Measurements from ENCODE around the gene COL8A1. TPM values are rescaled to one million over a fixed set of nuclear protein-coding genes. Genes with fewer than 3 reads are reported as not detected.

Gene COL8A1
- total RNA-seq, 6 experiments from 2014 or later: 0.56 to 1.5 (median 0.79) TPM

GRCh38 chr3:99765042-99765942 is 126.9 kb downstream of the COL8A1 start:
- TF ChIP-seq CTCF (IDR thresholded peaks at IDR 0.05) (no peak), POLR2A (IDR thresholded peaks at IDR 0.05) (no peak)
- WGBS (ENCODE audit: insufficient coverage, low coverage, low lambda C conversion rate, missing lambda C conversion rate): 31% methylated on average over 2 of the region's 2 CpGs
- H3K27me3 ChIP-seq: no peaks in the 10 kb centered on the region
- ATAC-seq: no peak
- H3K9me3 ChIP-seq: no peaks in the 10 kb centered on the region
- H3K4me3 ChIP-seq: no peak overlapping the region
- DNase-seq: no peak
- intact Hi-C loops (cut with DNase I): no loop called here
- no peaks in the 10 kb centered on the region for H3K4me1 ChIP-seq
- H3K36me3 ChIP-seq: no peaks in the 10 kb centered on the region
- H3K27ac ChIP-seq: no peak overlapping the region

- Histone ChIP-seq H3K36me3 (no peaks in the 10 kb centered on the region), H3K27ac (no peak overlapping the region), H3K4me3 (no peak overlapping the region), H3K4me1 (no peaks in the 10 kb centered on the region), H3K9me3 (no peaks in the 10 kb centered on the region), H3K27me3 (no peaks in the 10 kb centered on the region)
- intact Hi-C loops (cut with DNase I): no loop called here
- DNase-seq (no peak), ATAC-seq (no peak)
- TF ChIP-seq CTCF (IDR thresholded peaks at IDR 0.05): no peak
- TF ChIP-seq POLR2A (IDR thresholded peaks at IDR 0.05): no peak
- 73% methylated on average over 2 of the region's 2 CpGs for WGBS (ENCODE audit: insufficient coverage, low coverage, low lambda C conversion rate, missing lambda C conversion rate)
Observed at GRCh38 chr3:99767291-99767690, 128.9 kb downstream of the COL8A1 start.

GRCh38 chr3:99768126-99768525 is 129.7 kb downstream of the COL8A1 start:
- no peaks in the 10 kb centered on the region for H3K4me1 ChIP-seq
- intact Hi-C loops (cut with DNase I): no loop called here
- no peak for ATAC-seq
- no peak overlapping the region for H3K4me3 ChIP-seq
- H3K27me3 ChIP-seq: no peaks in the 10 kb centered on the region
- H3K27ac ChIP-seq: no peak overlapping the region
- DNase-seq: no peak
- H3K9me3 ChIP-seq: no peaks in the 10 kb centered on the region
- no peaks in the 10 kb centered on the region for H3K36me3 ChIP-seq
- TF ChIP-seq CTCF (IDR thresholded peaks at IDR 0.05): no peak
- no peak for TF ChIP-seq POLR2A (IDR thresholded peaks at IDR 0.05)
- 100% methylated on average over 1 of the region's 1 CpG for WGBS (ENCODE audit: insufficient coverage, low coverage, low lambda C conversion rate, missing lambda C conversion rate)

GRCh38 chr3:99768808-99769501 is 130.6 kb downstream of the COL8A1 start:
- 57% methylated on average over 1 of the region's 2 CpGs for WGBS (ENCODE audit: insufficient coverage, low coverage, low lambda C conversion rate, missing lambda C conversion rate)
- DNase-seq: no peak
- no peak for ATAC-seq
- no peak for TF ChIP-seq CTCF (IDR thresholded peaks at IDR 0.05)
- TF ChIP-seq POLR2A (IDR thresholded peaks at IDR 0.05): no peak
- Histone ChIP-seq H3K4me1 (no peaks in the 10 kb centered on the region), H3K9me3 (no peaks in the 10 kb centered on the region), H3K27ac (no peak overlapping the region), H3K27me3 (no peaks in the 10 kb centered on the region), H3K36me3 (no peaks in the 10 kb centered on the region), H3K4me3 (no peak overlapping the region)
- intact Hi-C loops (cut with DNase I): no loop called here
